CD4-positive, alpha-beta T cell (primary cell): ENCODE results near the gene ADISSP. TPM values are rescaled to one million over a fixed set of nuclear protein-coding genes. Genes with fewer than 3 reads are reported as not detected.

Experiments
- ATAC-seq: fragments of 200-7000 bp; cut with Tn5 transposase; one replicate; pipeline ENCODE4 v1.10.0; 2022; ENCODE audit warnings: mild to moderate bottlenecking; ENCODE audit not compliant: poor library complexity
- CTCF ChIA-PET: fragments of 350-600 bp; sonication (Branson Sonifier 250); formaldehyde crosslinking; loops from one replicate; lab custom pipeline; 2021; ENCODE audit warnings: antibody characterized with exemption, inconsistent platforms; lab: Charles Lee
- POLR2A ChIA-PET: fragments of 350-600 bp; sonication (Branson Sonifier 250); formaldehyde crosslinking; loops from one replicate; lab custom pipeline; 2021; ENCODE audit warnings: antibody characterized with exemption, inconsistent platforms; lab: Charles Lee
- DNase-seq, 14 experiments: peaks; one replicate each; pipeline ENCODE4 v3.0.0-alpha.2; 2013 to 2020; ENCODE audit warnings: mixed read lengths in 2 of 14
- H3K27ac ChIP-seq, 2 donors: one replicate each; pipeline versions ENCODE4 v1.5.1 to v1.7.0; 2013; ENCODE audit warnings: low read length in 2 of 2, low read depth in 1 of 2, mild to moderate bottlenecking in 1 of 2
- H3K27me3 ChIP-seq, 2 experiments: 1 replicate in 1 of 2; 2 replicates in 1 of 2; pipeline versions ENCODE4 v1.6.1 to v1.7.0; 2013; ENCODE audit warnings: low read length in 2 of 2, control low read depth in 1 of 2, mild to moderate bottlenecking in 1 of 2, moderate library complexity in 1 of 2; ENCODE audit not compliant: insufficient read depth in 2 of 2, control insufficient read depth in 1 of 2
- H3K36me3 ChIP-seq: one replicate; pipeline ENCODE4 v1.6.1; 2013; ENCODE audit warnings: low read length, control low read depth; ENCODE audit not compliant: insufficient read depth
- H3K4me1 ChIP-seq: one replicate; pipeline ENCODE4 v1.6.1; 2013; ENCODE audit warnings: low read length, control low read depth; ENCODE audit not compliant: insufficient read depth
- H3K4me3 ChIP-seq: one replicate; pipeline ENCODE4 v1.5.1; 2013; ENCODE audit warnings: mild to moderate bottlenecking, low read length, moderate library complexity
- H3K9me3 ChIP-seq, 2 experiments: 1 replicate in 1 of 2; 2 replicates in 1 of 2; pipeline versions ENCODE4 v1.6.1 to v1.7.0; 2013; ENCODE audit warnings: low read length in 2 of 2, mild to moderate bottlenecking in 2 of 2, control low read depth in 1 of 2, moderate library complexity in 1 of 2; ENCODE audit not compliant: control insufficient read depth in 1 of 2, insufficient read depth in 1 of 2
- H3K27ac Mint-ChIP-seq: one replicate; pipeline ENCODE4 v1.8.0; 2020; ENCODE audit warnings: mixed read lengths
- H3K27me3 Mint-ChIP-seq: one replicate; pipeline ENCODE4 v1.8.0; 2021; ENCODE audit warnings: mixed read lengths
- H3K36me3 Mint-ChIP-seq: one replicate; pipeline ENCODE4 v1.8.0; 2021; ENCODE audit warnings: low read depth, mixed read lengths
- H3K4me1 Mint-ChIP-seq: one replicate; pipeline ENCODE4 v1.8.0; 2021; ENCODE audit warnings: low read depth, mixed read lengths
- H3K4me3 Mint-ChIP-seq: one replicate; pipeline ENCODE4 v1.8.0; 2020; ENCODE audit warnings: mild to moderate bottlenecking, mixed read lengths
- H3K9me3 Mint-ChIP-seq: one replicate; pipeline ENCODE4 v1.8.0; 2020; ENCODE audit warnings: mixed read lengths
- CTCF ChIP-seq: fragments of 200-600 bp; IDR thresholded peaks from one replicate; pipeline ENCODE4 v1.8.0; 2022; ENCODE audit warnings: antibody characterized with exemption, mild to moderate bottlenecking
- intact Hi-C, 2 experiments: fragments of 100-400 bp; cut with DNase I in 1 of 2; cut with micrococcal nuclease in 1 of 2; formaldehyde crosslinking; loops; one replicate each; pipeline versions ENCODE4 v1.15.1 to v1.9.0; 2023 to 2025; cut with DNase I, micrococcal nuclease
- total RNA-seq, 174 experiments: library from RNA in 2 of 174; stranded (reverse) in 2 of 174; gene quantifications; one replicate each; pipeline ENCODE4 v1.2.3 and lab custom pipeline; 2021 to 2026

The ADISSP gene
- total RNA-seq, 2 experiments from 2014 or later = 11.2 to 11.6 TPM

- peak overlapping the region; percentile 50 for H3K27ac Mint-ChIP-seq
Observed at GRCh38 chr20:3785240-3786125, 17.9 kb upstream of the ADISSP start.

GRCh38 chr20:3784863-3785239, 17.3 kb upstream of the ADISSP start:
- no peak for TF ChIP-seq CTCF
- H3K9me3 ChIP-seq = peaks cover 0 to 3% of the 10 kb centered on the region in 2 experiments
- intact Hi-C loops = no loop called here
- DNase-seq = peak in 1 of 14 experiments; percentile 34
- no peak overlapping the region for H3K27ac ChIP-seq
- H3K36me3 ChIP-seq = no peaks in the 10 kb centered on the region
- no peak overlapping the region for H3K4me3 ChIP-seq
- ChIA-PET CTCF (interaction anchor here (1.4 to 3.8 kb wide), 2 partner anchors 32 to 70 kb away, joined by 3 to 31 read pairs; no protein-coding TSS in a partner anchor), POLR2A (interaction anchor here (0.8 to 8.5 kb wide), 3 partner anchors 16 to 35 kb away, joined by 3 to 89 read pairs (median 75); partner anchors contain the start of gene AP5S1)
- Mint-ChIP-seq H3K27ac (peak overlapping the region; percentile 50), H3K9me3 (no peaks in the 10 kb centered on the region), H3K4me1 (peaks cover 53% of the 10 kb centered on the region), H3K4me3 (peak overlapping the region; percentile 69), H3K36me3 (no peaks in the 10 kb centered on the region), H3K27me3 (no peaks in the 10 kb centered on the region)
- peaks cover 40% of the 10 kb centered on the region for H3K4me1 ChIP-seq
- ATAC-seq = no peak
- no peaks in the 10 kb centered on the region for H3K27me3 ChIP-seq

More at GRCh38 chr20:3785240-3786125, 17.9 kb upstream of the ADISSP start:
- Histone ChIP-seq H3K4me3 (peak overlapping the region; percentile 63), H3K4me1 (peaks cover 40% of the 10 kb centered on the region), H3K27ac (peak overlapping the region in 1 of 2 donors; percentile 70), H3K36me3 (no peaks in the 10 kb centered on the region), H3K27me3 (no peaks in the 10 kb centered on the region), H3K9me3 (peaks cover 0 to 3% of the 10 kb centered on the region in 2 experiments)
- ChIA-PET CTCF (interaction anchor here (1.6 to 4.3 kb wide), 5 partner anchors 10 to 69 kb away, joined by 4 to 59 read pairs (median 20); partner anchors contain the start of genes AP5S1 and CDC25B), POLR2A (interaction anchor here (0.8 to 8.5 kb wide), 9 partner anchors 7 to 70 kb away, joined by 3 to 89 read pairs (median 16); partner anchors contain the start of genes ADISSP, AP5S1 and CDC25B)
- ATAC-seq (no peak), DNase-seq (peak in 1 of 14 experiments; percentile 51)
- Mint-ChIP-seq H3K27me3 (no peaks in the 10 kb centered on the region), H3K4me1 (peaks cover 51% of the 10 kb centered on the region), H3K9me3 (no peaks in the 10 kb centered on the region), H3K36me3 (no peaks in the 10 kb centered on the region), H3K4me3 (no peak overlapping the region)
- intact Hi-C loops = loop anchor here in 1 of 2 experiments (1.0 to 2.0 kb wide), 3 partner anchors 35 to 70 kb away; partner anchors contain the start of genes AP5S1 and MAVS
- no peak for TF ChIP-seq CTCF

- Histone ChIP-seq H3K9me3 (peaks cover 0 to 3% of the 10 kb centered on the region in 2 experiments), H3K36me3 (no peaks in the 10 kb centered on the region), H3K27ac (no peak overlapping the region), H3K4me3 (no peak overlapping the region), H3K27me3 (peaks cover 0 to 1% of the 10 kb centered on the region in 2 experiments), H3K4me1 (peaks cover 40% of the 10 kb centered on the region)
- H3K36me3 Mint-ChIP-seq = no peaks in the 10 kb centered on the region
- H3K4me1 Mint-ChIP-seq = peaks cover 55% of the 10 kb centered on the region
- DNase-seq (peak in 1 of 14 experiments; percentile 34), ATAC-seq (no peak)
- H3K4me3 Mint-ChIP-seq = peak overlapping the region; percentile 69
- POLR2A ChIA-PET = interaction anchor here (0.8 to 8.5 kb wide), 4 partner anchors 16 to 35 kb away, joined by 3 to 89 read pairs (median 39); partner anchors contain the start of gene AP5S1
- H3K9me3 Mint-ChIP-seq = no peaks in the 10 kb centered on the region
- CTCF ChIA-PET = interaction anchor here (1.4 to 3.8 kb wide), 2 partner anchors 31 to 71 kb away, joined by 3 to 31 read pairs; no protein-coding TSS in a partner anchor
- peaks cover 4% of the 10 kb centered on the region for H3K27me3 Mint-ChIP-seq
- TF ChIP-seq CTCF = no peak
- H3K27ac Mint-ChIP-seq = peak overlapping the region; percentile 50
- intact Hi-C loops = no loop called here
Observed at GRCh38 chr20:3784216-3784853, 16.8 kb upstream of the ADISSP start.
